Mucosa of gallbladder (tissue), 1 donor: ENCODE measurements around the gene ACAP2. TPM values are rescaled to one million over a fixed set of nuclear protein-coding genes. Genes with fewer than 3 reads are reported as not detected.
"Not testable (repeated sequence)": the region's sequence is repeated elsewhere in the genome, so short reads cannot be mapped to it uniquely, and the experiment has no call there.

Experiments used
- DNase-seq: peaks from one replicate; pipeline ENCODE4 v3.0.0-alpha.2; 2020; ENCODE audit warnings: low spot score
- total RNA-seq: library from RNA; stranded (reverse); gene quantifications from one replicate; pipeline ENCODE4 v1.2.1, GENCODE V29; 2021
- donor health status: DM: no; HTN: no; CAD: no.

ACAP2 gene
- total RNA-seq, 1 donor from 2014 or later, result 47.0 TPM

- no peak for DNase-seq
Observed at GRCh38 chr3:195394024-195394423, 48.8 kb downstream of the ACAP2 start.

- DNase-seq, result peak; percentile 41
Observed at GRCh38 chr3:195388380-195388779, 54.4 kb downstream of the ACAP2 start.

GRCh38 chr3:195386739-195387138, 56.1 kb downstream of the ACAP2 start:
- no peak for DNase-seq

- no peak for DNase-seq
Observed at GRCh38 chr3:195385526-195385925, 57.3 kb downstream of the ACAP2 start.

- DNase-seq, result no peak
Observed at GRCh38 chr3:195384952-195385351, 57.9 kb downstream of the ACAP2 start.

GRCh38 chr3:195372220-195372619, 70.6 kb downstream of the ACAP2 start:
- DNase-seq, result no peak

- no peak for DNase-seq
Observed at GRCh38 chr3:195366200-195366925, 76.5 kb downstream of the ACAP2 start.

- no peak for DNase-seq
Observed at GRCh38 chr3:195365371-195365770, 77.4 kb downstream of the ACAP2 start.

- DNase-seq, result not testable (repeated sequence)
Observed at GRCh38 chr3:195357797-195358196, 85.0 kb downstream of the ACAP2 start.

GRCh38 chr3:195356151-195357086, 86.4 kb downstream of the ACAP2 start:
- peak; percentile 15 for DNase-seq

- DNase-seq, result not testable (repeated sequence)
Observed at GRCh38 chr3:195354009-195354408, 88.8 kb downstream of the ACAP2 start.

- no peak for DNase-seq
Observed at GRCh38 chr3:195352895-195353488, 89.8 kb downstream of the ACAP2 start.

GRCh38 chr3:195348426-195349115, 94.2 kb downstream of the ACAP2 start:
- no peak for DNase-seq

GRCh38 chr3:195337747-195338146, 105.1 kb downstream of the ACAP2 start:
- no peak for DNase-seq

GRCh38 chr3:195334967-195335366, 107.9 kb downstream of the ACAP2 start:
- no peak for DNase-seq

- DNase-seq, result no peak
Observed at GRCh38 chr3:195319060-195319459, 123.8 kb downstream of the ACAP2 start.

- no peak for DNase-seq
Observed at GRCh38 chr3:195312714-195313113, 130.1 kb downstream of the ACAP2 start.

GRCh38 chr3:195307711-195308110, 135.1 kb downstream of the ACAP2 start:
- no peak for DNase-seq

- DNase-seq, result no peak
Observed at GRCh38 chr3:195306369-195306768, 136.5 kb downstream of the ACAP2 start.

- no peak for DNase-seq
Observed at GRCh38 chr3:195302431-195302830, 140.4 kb downstream of the ACAP2 start.

- no peak for DNase-seq
Observed at GRCh38 chr3:195297446-195297845, 145.4 kb downstream of the ACAP2 start.

- DNase-seq, result no peak
Observed at GRCh38 chr3:195296662-195297061, 146.2 kb downstream of the ACAP2 start.
